HG03571 (cell line): ENCODE measurements around the gene GRM4.
"Not testable (repeated sequence)": the region's sequence is repeated elsewhere in the genome, so short reads cannot be mapped to it uniquely, and the experiment has no call there.

Experiments used
- ATAC-seq: cut with Tn5 transposase; IDR thresholded peaks from one replicate; pipeline ENCODE4 v1.9.1; 2021; ENCODE audit not compliant: unreplicated experiment

The GRM4 gene

DNA sequence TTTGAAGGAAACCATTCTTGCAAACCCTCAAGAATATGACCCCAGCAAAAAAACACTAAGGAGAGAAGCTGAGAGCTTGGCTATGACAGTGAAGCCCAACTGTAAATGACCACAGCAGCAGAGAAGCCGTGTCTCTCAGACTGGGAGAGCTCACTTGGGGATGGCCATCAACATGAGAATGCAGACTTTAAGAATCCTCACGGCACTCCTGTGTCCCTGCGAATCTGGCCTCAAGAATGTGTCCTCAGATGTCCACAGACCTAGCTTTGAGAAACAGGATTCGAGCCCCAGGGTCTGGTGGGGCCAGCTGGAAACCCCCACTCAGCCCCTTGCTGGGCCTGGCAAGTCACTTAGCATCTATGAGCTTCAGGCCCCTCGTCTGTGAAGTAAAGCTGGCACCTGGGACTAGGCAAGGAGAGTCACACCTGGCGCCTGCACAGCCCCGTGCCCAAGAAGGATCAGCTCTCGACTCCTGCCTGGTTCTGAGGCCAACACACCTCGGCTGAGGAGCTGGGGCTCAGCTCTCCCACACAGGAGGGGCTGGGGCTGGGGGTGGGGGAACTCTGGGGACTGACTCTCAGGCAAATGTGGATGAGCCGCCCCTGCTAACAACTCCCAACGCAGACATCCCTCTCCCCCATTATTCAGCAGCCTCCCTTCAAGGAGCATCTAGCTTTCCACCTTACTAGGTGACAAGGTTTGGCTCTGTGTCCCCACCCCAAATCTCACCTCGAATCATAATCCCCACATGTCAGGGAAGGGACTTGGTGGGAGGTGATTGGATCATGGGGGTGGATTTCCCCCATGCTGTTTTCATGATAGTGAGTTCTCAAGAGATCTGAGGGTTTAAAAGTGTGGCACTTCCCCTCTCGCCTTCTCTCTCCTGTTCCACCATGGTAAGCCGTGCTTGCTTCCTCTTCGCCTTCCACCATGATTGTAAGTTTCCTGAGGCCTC lies 97.7 kb downstream of the GRM4 start:
- no peak for ATAC-seq

DNA sequence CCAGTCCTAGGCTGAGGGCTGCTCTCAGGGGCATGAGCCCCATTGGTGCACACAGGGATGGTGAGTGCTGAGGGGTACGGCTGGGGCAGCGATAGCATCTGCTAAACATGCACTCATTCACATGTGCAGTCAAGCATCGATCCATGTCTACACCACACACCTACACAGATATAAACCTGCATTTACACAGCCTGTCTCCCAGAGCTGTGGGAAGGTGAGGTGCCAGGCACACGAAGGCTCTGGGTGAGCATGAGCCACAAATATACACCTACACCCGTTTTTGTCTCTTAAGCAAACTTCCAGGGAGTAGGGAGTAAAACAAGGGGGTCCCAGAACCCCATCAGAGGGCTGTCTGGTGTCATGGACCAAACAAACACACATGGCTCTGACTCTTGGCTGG lies 99.3 kb downstream of the GRM4 start:
- ATAC-seq = no peak

DNA sequence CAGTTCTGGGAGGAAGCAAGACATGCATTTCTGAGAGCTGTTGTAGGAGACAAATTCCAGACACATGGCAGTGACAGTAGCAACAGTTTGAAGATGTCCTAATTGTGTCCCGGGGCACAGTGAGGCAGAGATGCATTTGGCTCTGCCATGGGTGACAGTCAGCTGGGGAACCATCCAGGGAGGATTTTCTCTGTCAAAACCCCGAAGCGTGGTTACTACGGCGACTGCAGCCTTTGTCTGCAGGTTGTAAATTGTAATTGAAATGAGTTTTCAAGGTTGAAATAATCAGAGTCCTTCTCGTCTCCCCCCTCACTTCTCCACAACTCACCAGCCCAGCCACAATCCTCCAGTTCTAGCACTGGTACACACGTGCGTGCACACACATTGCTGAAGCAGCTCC lies 100.1 kb downstream of the GRM4 start:
- ATAC-seq = no peak

DNA sequence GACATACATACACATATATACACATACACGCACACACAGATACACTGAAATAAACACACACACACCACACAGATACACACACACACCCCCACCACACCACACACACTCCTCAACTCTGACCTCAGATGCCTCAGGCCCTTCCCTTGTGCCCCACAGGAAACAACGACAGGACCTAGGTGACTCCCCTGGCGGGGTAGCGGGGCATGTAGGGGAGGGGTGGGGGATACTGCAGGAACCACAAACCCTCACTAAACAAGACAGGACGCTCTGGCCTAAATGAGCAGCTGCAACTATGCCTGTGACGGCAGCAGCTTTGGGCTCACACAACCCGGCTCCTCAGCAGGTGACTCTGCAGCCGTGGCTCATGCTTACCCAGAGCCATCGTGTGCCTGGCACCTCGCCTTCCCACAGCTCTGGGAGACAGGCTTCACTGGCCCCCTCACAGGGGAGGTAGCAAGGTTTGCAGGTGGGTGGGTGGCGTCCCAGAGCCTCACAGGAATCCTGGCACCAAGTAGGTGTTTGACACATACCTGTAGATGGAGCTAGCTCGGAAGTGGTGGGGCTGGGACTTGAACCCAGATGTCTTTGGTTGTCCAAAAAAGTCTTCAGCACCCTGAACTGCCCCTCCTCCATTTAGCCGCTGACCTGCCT lies 100.8 kb downstream of the GRM4 start:
- no peak for ATAC-seq

DNA sequence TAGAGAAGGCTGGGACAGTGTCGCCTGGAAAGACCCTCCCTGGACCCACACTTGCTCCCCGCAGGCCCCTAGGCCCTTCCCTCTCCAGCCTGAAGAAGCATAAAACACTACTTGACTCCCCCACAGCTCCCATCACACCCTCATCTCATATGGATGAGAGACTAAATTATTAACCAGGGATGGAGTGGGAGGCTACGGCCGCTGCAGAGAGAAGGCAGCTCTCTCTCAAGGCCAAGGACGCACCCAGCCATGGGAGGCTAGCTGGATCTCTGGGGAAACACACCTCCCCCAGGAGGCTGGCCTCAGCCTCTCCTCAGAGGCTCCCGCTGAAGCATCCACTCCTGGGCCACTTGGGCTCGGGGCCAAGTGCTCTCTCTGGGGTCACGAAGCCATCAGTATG lies 102.5 kb downstream of the GRM4 start:
- ATAC-seq = no peak

DNA sequence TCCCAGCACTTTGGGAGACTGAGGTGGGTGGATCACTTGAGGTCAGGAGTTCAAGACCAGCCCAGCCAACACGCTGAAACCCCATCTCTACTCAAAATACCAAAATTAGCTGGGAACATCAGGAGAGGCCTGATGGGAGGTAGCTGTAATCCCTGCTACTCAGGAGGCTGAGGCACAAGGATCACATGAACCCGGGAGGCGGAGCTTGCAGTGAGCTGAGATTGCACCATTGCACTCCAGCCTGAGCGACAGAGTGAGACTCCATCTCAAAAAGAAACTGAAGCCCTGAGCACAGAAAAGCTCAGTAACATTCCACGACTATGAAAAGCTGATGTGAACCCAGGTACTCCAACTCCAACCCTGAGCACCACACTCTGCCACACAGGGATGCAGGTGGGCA lies 103.9 kb downstream of the GRM4 start:
- ATAC-seq = not testable (repeated sequence)

DNA sequence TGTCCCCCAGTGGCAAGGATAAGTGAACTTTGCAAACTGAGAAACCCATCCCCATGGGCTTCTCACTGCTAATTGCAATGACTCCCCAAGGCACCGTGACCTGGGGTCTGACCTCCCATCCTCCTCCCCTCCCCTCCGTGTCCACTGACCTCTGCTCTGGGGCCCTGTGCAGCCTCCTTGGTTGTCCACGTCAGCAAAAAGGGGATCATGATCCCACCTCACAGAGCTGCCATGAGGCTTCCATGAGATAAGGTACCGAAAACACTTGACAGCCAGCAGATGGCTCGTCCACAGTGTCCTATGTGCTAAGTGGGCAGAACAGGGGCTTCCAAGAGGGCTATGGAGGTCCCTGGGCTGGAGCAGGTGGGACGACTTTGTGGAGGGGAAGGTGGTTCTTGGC lies 104.5 kb downstream of the GRM4 start:
- no peak for ATAC-seq

DNA sequence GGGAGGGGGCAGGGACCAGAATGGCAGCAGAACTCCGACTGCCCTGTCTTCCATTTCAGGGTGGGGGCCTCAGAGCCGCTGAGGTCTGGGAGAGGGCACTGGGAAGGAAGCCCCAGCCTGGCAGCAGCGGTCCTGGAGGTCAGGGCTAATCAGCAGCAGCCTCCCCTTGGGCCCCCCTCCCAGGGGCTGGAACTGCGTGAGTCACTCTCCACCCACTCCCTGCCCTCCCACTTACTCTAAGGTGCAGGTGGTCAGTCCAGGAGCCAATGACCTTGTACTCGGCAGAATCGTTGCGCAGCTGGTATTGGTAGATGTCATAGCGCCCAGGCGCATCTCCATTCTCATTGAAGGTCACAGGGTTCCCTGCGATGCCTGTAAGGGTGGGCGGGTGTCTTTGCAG lies 105.9 kb downstream of the GRM4 start:
- ATAC-seq = no peak

DNA sequence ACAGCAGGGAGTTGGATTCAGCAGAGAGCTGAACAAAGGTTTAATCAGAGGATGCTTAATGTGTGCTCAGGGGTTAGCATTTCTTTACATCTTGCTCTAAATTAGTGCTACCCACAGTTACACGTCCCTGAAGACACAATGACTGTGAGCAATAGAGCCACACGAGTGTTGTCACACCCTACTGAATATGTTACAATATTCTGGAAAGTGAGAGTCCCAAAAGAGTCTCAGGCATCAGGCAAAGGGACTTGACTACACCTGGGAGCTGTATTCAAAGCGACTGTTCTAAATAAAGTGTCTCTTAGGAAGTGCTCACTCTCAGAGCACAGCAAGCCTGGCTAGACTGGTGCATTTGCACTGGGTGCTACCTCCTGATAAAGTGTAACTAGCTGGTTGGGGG lies 108.7 kb downstream of the GRM4 start:
- ATAC-seq = no peak

DNA sequence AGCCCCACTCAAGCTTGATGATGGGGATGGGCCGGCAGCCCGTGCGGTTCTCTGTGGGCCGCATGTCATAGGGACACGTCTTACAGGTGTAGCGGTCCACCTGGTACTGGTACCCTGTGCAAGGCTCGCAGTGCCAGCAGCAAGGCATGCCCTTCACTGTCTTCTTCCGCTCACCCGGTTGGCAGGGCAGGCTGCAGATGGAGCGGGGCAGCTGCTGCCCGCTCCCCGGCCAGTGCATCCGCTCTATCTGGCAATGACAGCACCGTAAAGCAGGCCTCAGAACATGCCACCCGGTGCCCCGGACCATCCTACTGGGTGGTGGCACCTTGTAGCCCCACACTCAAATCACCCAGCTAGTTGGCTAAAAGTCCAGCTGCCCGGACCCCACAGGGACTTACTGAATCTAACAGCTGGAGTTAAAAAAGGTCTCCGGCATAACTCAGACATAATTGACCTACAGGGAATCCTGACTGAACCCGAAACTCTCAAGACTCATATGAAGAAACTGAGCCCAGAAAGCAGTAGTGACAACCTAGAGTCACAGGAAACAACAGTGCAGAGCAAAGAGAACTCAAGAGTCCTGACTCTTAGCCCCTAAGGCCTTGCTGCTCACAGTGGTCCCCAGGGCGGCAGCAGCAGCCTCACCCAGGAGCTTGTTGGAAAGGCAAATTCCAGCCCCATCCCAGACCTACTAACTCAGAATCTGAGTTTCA lies 109.4 kb downstream of the GRM4 start:
- no peak for ATAC-seq

DNA sequence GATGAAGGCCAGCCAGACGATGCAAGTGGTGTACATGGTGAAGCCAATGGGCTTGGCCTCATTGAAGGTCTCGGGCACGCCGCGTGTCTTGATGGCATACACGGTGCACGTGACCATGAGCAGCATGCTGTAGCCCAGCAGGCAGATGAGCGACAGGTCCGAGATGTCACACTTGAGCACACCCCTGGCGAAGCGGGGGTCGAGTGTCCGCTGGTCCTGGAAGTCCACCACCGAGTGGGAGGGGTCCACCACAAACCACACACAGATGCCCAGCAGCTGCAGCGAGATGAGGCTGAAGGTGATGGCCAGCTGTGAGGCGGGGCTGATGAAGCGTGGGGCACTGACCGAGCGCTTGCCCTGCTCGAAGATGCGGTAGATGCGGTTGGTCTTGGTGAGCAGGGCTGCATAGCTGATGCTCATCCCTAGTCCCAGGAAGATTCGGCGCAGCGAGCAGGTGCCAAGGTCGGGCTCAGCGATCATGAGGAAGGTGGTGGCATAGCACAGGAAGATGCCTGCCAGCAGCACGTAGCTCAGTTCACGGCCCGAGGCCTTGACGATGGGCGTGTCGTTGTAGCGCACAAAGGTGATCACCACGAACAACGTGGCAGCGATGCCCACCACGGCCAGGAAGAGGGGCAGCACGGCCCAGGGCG lies 110.1 kb downstream of the GRM4 start:
- no peak for ATAC-seq

DNA sequence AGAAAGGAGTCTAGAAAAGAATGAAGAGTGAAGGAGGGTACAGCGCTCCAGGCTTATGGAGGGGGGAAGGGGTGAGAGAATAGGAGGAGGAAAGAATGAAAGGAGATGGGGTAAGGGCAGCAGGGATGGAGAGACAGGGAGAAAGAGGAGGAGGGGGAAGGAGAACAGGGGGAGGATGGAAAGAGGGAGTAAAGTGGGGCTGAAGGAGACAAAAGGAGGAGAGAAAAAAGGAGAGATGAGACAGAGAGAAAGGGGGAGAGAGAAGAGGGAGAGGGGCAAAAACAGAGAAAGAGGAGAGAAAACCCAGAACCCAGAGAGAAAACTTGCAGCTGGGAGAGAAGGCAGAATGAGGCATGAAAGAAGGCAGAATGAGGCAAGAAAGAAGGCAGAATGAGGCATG lies 110.7 kb downstream of the GRM4 start:
- ATAC-seq = no peak

DNA sequence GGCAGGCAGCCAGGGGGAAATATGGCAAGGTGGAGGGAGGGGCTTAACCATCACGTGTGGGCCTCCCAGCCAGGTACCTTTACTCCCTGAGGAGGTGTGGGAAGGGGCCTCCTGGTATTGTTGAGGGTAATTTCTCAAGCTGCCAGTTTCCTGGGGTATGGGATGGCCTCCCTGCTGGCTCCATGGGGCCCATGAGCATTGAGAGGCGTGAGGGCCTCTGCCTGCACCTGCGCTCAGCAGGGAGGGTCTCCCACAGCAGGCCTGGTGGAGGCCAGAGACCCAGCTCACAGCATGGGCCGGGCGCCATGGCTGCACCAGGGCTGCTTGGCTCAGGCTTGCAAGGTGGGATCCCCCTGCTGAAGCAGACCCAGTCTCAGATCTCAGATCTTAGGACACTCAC lies 113.0 kb downstream of the GRM4 start:
- ATAC-seq = no peak

DNA sequence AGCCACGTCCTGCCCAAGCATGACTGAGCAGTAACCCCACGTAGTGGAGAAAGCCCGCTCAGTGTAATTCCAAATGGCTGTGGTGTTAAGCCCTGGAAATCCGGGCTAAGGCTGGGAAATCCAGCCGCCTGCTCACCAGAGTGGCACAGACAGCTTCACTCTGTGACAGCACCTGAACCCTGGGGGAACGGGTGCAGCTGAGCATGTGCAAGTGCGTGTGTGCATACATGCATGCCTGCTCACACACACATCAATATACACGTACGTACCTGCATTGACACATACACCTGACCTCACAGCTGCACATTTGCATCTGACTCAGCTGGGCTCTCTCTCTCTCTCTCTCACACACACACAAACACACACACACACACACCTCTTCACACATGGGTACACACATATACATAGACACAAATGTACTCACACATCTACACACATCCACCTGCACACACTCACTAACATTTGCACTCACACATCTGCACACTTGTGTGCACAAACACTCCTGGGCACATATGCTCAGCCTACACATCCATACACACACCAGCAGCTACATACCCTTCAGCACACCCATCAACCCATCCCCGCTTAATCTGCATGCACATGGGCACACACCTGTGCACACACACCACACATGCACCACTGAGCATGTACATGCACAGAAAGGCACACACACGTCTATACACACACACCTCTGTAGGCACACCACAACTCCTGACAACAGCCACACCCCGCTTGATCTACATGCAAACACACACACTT lies 114.1 kb downstream of the GRM4 start:
- no peak for ATAC-seq

DNA sequence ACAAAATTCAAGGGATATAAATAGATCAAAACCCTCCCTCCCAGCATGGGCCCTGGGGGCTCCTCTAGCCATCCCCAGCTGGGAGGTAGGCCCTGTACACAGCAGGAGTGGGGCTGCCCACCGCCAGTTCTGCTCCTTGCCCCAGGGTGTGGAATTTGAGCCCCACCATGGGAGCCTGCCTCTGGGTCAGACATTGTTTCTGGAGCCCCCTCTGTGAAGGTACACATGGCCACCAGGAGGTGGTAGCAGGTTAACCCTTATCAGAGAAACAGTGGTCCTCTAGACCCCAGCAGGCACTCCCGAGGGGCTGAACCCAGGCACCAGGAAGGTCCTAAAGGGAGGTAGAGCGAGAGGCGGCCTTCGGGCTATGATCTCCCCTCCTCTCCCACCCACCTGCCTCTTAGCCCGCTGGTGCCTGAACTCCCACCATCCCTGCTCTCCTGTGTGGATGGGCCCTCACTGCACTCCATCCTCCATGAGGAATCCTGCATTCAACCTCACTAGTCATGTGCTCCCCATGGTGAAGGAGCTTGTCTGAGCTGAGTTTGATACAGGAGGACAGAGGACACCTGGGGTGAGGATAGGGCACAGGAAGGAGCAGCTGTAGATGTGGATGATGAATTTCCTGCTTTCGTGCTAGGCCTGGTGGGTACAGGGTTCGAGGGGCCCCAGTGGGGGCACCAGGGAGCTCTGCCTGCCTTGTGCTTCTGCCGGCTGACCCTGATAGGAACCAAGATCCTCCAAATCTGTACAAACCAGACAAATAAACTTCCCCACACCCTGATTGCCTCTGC lies 114.9 kb downstream of the GRM4 start:
- ATAC-seq = no peak

DNA sequence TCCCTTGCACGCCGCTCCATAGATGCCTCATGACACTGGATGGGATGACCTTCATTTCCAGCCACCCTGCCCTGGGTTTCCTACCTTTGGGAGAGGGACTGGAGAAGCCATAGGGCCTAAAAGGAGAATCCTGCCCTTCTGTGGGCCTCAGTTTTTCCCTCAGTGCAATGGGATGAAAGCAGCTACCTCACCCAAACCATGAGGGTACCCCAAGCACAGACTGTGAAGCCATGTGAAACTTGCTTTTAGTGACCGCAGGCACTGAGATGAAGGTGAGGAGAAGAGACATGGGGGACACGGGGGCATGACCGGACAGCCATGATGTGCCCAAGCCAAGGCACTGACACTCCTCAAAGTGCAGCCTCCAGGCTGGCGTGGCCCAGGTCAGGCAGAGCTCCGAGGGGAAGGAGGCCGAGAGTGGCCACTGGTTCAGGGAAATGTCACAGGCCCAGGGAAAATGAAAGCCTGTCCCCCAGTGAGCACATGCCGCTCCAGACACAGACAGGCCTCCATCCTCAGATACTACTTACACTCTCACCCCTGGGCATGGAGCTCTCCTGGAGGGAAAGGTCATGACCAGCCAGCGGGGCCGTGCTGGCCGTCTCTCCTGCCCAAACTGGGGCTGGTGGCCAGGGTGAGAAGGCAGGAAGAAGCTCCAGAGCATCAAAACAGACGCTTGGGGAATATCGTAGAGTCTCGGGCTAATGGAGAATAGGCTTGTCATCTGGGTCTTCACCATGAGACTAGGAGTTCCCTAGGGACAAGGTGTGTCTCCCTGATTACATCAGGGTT lies 116.2 kb downstream of the GRM4 start:
- ATAC-seq = no peak

DNA sequence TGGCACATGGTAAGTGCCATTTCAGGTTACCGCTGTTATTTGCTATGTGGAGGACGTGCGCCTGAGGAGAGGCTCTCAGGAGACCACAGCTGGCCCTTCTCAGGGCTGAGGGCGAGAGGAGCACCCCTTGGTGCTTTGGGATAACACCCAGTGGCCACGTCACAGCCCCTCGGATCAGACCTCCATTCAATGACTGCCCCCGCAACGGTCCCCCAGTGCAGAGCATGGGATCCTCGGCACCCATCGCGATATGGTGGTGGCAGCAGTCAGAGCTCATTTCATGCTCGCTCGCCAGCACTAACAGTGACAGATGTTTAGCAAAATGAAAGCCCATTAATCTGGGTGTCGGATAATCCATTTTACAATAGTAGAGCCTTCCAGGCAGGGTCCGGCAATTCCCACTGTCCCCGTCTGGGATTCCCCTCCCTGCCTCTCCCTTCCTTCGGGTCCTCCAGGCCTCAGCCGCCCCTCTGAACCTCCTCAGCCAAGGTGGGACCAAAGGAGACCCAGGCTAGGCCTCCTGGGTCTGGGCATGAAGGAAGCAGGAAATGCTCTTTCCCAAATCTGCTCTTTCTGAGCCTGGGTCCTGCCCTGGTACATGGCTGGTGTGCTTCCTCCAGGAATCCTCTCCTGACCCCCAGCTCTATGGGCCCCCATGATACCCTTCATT lies 117.1 kb downstream of the GRM4 start:
- no peak for ATAC-seq

DNA sequence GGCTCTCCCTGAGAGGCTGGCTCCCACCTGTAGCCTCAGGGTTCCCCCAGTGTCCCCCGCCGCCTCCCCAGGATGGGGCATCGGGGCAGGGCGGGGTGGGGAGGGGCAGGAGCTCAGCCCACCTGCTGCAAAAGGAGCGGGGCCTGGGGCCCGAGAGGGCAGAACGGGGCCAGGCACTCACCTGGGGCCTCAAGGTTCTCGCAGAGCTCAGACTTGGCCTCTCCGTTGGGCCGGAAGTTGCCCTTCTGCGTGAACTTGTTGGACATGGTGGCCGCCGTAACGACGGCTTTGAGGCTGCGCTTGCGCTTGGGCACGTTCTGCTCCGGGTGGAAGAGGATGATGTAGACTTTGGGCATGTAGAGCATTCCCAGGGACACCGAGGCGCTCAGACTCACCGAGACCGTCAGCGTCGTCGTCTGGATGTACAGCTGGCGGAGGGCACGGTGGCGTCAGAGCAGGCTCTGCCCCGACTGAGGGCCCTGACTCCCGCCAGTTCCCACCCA lies 117.9 kb downstream of the GRM4 start:
- ATAC-seq = no peak
